Measurements from ENCODE around the gene CFAP45. TPM values are rescaled to one million over a fixed set of nuclear protein-coding genes. Genes with fewer than 3 reads are reported as not detected.

CFAP45 gene
- total and polyA plus RNA-seq, 2 of the 8 experiments (the other 6 are each of a cell fraction or from before 2014, with no cell fraction given), result 0.05 TPM; not detected in 1

- Histone ChIP-seq H4K20me1 (replicated peaks in 1 of 2; ENCODE audit: control insufficient read depth in 1 of 2, insufficient read depth in 2 of 2, low read length in 2 of 2) (peaks cover 0 to 3% of the 10 kb centered on the region in 2 experiments), H2BK12ac (ENCODE audit: low read depth, low read length) (no peak overlapping the region), H2AK5ac (ENCODE audit: low read depth, low read length) (no peak overlapping the region), H3K79me1 (ENCODE audit: low read depth, low read length) (peaks cover 3% of the 10 kb centered on the region), H2AFZ (ENCODE audit: low read length) (no peak overlapping the region), H3K4me1 (replicated peaks in 1 of 4; ENCODE audit: control insufficient read depth in 3 of 4, insufficient read depth in 4 of 4, low read length in 3 of 4) (peaks cover 10 to 26% (median 17%) of the 10 kb centered on the region in 4 experiments), H3K23ac (ENCODE audit: insufficient read length) (no peak overlapping the region), H3K23me2 (ENCODE audit: low read depth, low read length) (peaks cover 15% of the 10 kb centered on the region; the same call in 1 of the 2 replicates), H3K14ac (ENCODE audit: insufficient read length) (no peak overlapping the region), H3K27ac (ENCODE audit: low read depth, low read length) (no peak overlapping the region), H3K56ac (replicated peaks; ENCODE audit: insufficient read length, low read depth, low read length) (no peak overlapping the region), H2BK5ac (ENCODE audit: low read depth, low read length) (no peak overlapping the region), H2BK120ac (replicated peaks; ENCODE audit: low read depth, low read length) (no peak overlapping the region), H3K79me2 (ENCODE audit: control insufficient read depth in 1 of 2, insufficient read depth in 2 of 2, low read length in 2 of 2) (peaks cover 0 to 12% of the 10 kb centered on the region in 2 experiments; a peak in 2 of 4 replicates), H3K4me2 (ENCODE audit: insufficient read depth in 1 of 2, low read depth in 2 of 2, low read length in 2 of 2) (no peak overlapping the region), H4K91ac (replicated peaks; ENCODE audit: insufficient read length, low read length) (no peak overlapping the region), H2BK20ac (ENCODE audit: low read length) (no peak overlapping the region), H3K18ac (ENCODE audit: extremely low read depth, low read length) (no peak overlapping the region), H3K9ac (replicated peaks in 1 of 4; ENCODE audit: extremely low read depth in 1 of 4, low read depth in 3 of 4, low read length in 3 of 4) (no peak overlapping the region), H4K5ac (ENCODE audit: insufficient read length, low read depth, low read length) (no peak overlapping the region), H2BK15ac (ENCODE audit: low read length) (no peak overlapping the region), H3K9me3 (ENCODE audit: insufficient read depth in 2 of 2, low read depth in 1 of 2, low read length in 1 of 2) (no peaks in the 10 kb centered on the region), H3K4ac (replicated peaks; ENCODE audit: insufficient read length, low read depth, low read length) (no peak overlapping the region), H3K36me3 (ENCODE audit: control insufficient read depth in 2 of 4, insufficient read depth in 4 of 4, low read length in 3 of 4) (peaks cover 0 to 16% (median 2%) of the 10 kb centered on the region in 4 experiments; a peak in 4 of 8 replicates), H4K8ac (ENCODE audit: extremely low read depth, insufficient read depth, low read length) (no peak overlapping the region), H3K4me3 (ENCODE audit: extremely low read depth in 1 of 4, insufficient read depth in 2 of 4, low read depth in 3 of 4, low read length in 4 of 4) (no peak overlapping the region), H3K27me3 (replicated peaks in 1 of 4; ENCODE audit: control insufficient read depth in 3 of 4, extremely low read depth in 1 of 4, insufficient read depth in 3 of 4, low read length in 3 of 4) (peaks cover 0 to 17% (median 8%) of the 10 kb centered on the region in 4 experiments; a peak in 5 of 7 replicates)
- WGBS, 2 experiments (ENCODE audit: extremely low coverage in 1 of 2, insufficient coverage in 1 of 2, insufficient read length in 1 of 2, insufficient replicate concordance in 2 of 2, low coverage in 1 of 2, low lambda C conversion rate in 2 of 2, missing lambda C conversion rate in 1 of 2), result 71% methylated on average over 1 of the region's 1 CpG; no CpG with 5 or more reads in 1 of the 2 experiments
- no peak for TF ChIP-seq MAFK (IDR thresholded peaks at IDR 0.05; ENCODE audit: low read depth, low read length)
- TF ChIP-seq TBP (IDR thresholded peaks at IDR 0.05; ENCODE audit: low read depth, low read length), result no peak
- no peak for TF ChIP-seq KDM4A (IDR thresholded peaks at IDR 0.05; ENCODE audit: low read depth, low read length, severe bottlenecking)
- no peak for TF ChIP-seq RBBP5 (IDR thresholded peaks at IDR 0.05; ENCODE audit: borderline replicate concordance, low read depth, low read length)
- TF ChIP-seq TEAD4 (IDR thresholded peaks at IDR 0.05; ENCODE audit: low read depth, low read length), result no peak
- TF ChIP-seq BRCA1 (IDR thresholded peaks at IDR 0.05; ENCODE audit: low read depth, low read length), result no peak
- TF ChIP-seq PHF8 (conservative IDR thresholded peaks at IDR 0.05; ENCODE audit: low read depth, low read length), result no peak
- TF ChIP-seq POLR2A (IDR thresholded peaks at IDR 0.05; ENCODE audit: control extremely low read depth in 1 of 2, low read depth in 2 of 2, low read length in 2 of 2), result no peak
- no peak for TF ChIP-seq CBX5 (IDR thresholded peaks at IDR 0.05; ENCODE audit: low read depth, low read length)
- no peak for TF ChIP-seq POU5F1 (IDR thresholded peaks at IDR 0.05; ENCODE audit: low read depth, low read length)
- no peak for TF ChIP-seq ASH2L (IDR thresholded peaks at IDR 0.05; ENCODE audit: low read length)
- no peak for TF ChIP-seq SIN3A (conservative IDR thresholded peaks at IDR 0.05 in 1 of 2, IDR thresholded peaks at IDR 0.05 in 1 of 2; ENCODE audit: low read depth in 1 of 2, low read length in 2 of 2)
- TF ChIP-seq ATF3 (IDR thresholded peaks at IDR 0.05; ENCODE audit: insufficient read depth, low read depth, low read length), result no peak
- TF ChIP-seq SIRT6 (IDR thresholded peaks at IDR 0.05; ENCODE audit: low read length), result no peak
- ChIA-PET CTCF (ENCODE audit: partially characterized antibody) (interaction anchor here (0.7 to 7.5 kb wide), 8 partner anchors 10 to 121 kb away, joined by 3 to 43 read pairs (median 3); no protein-coding TSS in a partner anchor), POLR2A (ENCODE audit: partially characterized antibody) (interaction anchor here (0.9 to 2.0 kb wide), 2 partner anchors 23 to 111 kb away, joined by 4 to 7 read pairs; partner anchors contain the start of gene PIGM)
- FAIRE-seq, result no peak
- DNase-seq (ENCODE audit: low read depth in 1 of 2, low spot score in 2 of 2), result no peak
Measured at GRCh38 chr1:159920651-159921050, 20.7 kb upstream of the CFAP45 start.

All from H1 (cell line).